ENCODE data around the gene SMIM29. TPM values are rescaled to one million over a fixed set of nuclear protein-coding genes. Genes with fewer than 3 reads are reported as not detected.
A peak's percentile ranks its signal among the peaks of the same experiment; 100 is the strongest.

SMIM29 gene
- 19.1 and 24.0 TPM in 2 replicates for total RNA-seq (2021)
- Bru-seq, nascent RNA = percentile 55 among the genes with signal in this experiment
- percentile 53 among the genes with signal in this experiment for BruChase-seq, experiment 1, labeled RNA remaining after a 2-hour chase
- BruChase-seq, experiment 2, labeled RNA remaining after a 6-hour chase = percentile 57 among the genes with signal in this experiment
- long read RNA-seq, transcript SMIM29-205 (5 exons, 1,297 nt) = major isoform, 16 of 32 reads
- long read RNA-seq, transcript SMIM29-208 (5 exons, 1,186 nt) = minor isoform, 8 of 32 reads
- long read RNA-seq, partial matches to known transcripts = 1 of 32 reads
- long read RNA-seq, other reads (novel, unspliced or antisense) = 4 of 32 reads

GRCh38 chr6:34248727-34249468, at the start of gene SMIM29:
SMIM29 (minus strand) TSS chr6:34249006; CDS start chr6:34247791, 1,215 bp downstream.
- TF ChIP-seq EZH2 (IDR thresholded peaks at IDR 0.05; ENCODE audit: borderline replicate concordance, low read depth, low read length, poor library complexity, severe bottlenecking) (no peak), CTCF (conservative IDR thresholded peaks at IDR 0.05; ENCODE audit: low read depth, low read length) (peak; percentile 89)
- ChIA-PET CTCF (interaction anchor here (0.6 to 1.9 kb wide), 7 partner anchors 12 to 360 kb away, joined by 3 to 34 read pairs (median 5); partner anchors contain the start of genes HMGA1 and NUDT3), POLR2A (ENCODE audit: low non-redundant PET) (no interaction called here)
- intact Hi-C loops (cut with micrococcal nuclease; ENCODE audit: unreplicated experiment) = loop anchor here (1.0 to 5.0 kb wide), 2 partner anchors 166 to 358 kb away; no protein-coding TSS in a partner anchor
- Histone ChIP-seq H3K27ac (ENCODE audit: low read depth, low read length, poor library complexity, severe bottlenecking) (peak within 1 kb of the TSS; percentile 72), H3K27me3 (replicated peaks; ENCODE audit: insufficient read depth, low read depth, low read length, poor library complexity) (no peaks in the 10 kb centered on the region), H3K9me3 (ENCODE audit: low read depth, low read length, poor library complexity, severe bottlenecking) (no peaks in the 10 kb centered on the region), H3K4me3 (ENCODE audit: low read depth, low read length, poor library complexity, severe bottlenecking) (peak within 1 kb of the TSS; percentile 81), H3K4me1 (ENCODE audit: insufficient read depth, low read length, poor library complexity, severe bottlenecking) (peaks cover 19% of the 10 kb centered on the region), H3K36me3 (ENCODE audit: insufficient read depth, low read length, poor library complexity, severe bottlenecking) (peaks cover 3% of the 10 kb centered on the region)
- BruUV-seq (replicated peaks) = no TSS peak
- DNase-seq (ENCODE audit: low spot score) = peak; percentile 96

GRCh38 chr6:34295721-34296120, 46.9 kb upstream of the SMIM29 start:
- Histone ChIP-seq H3K9me3 (ENCODE audit: low read depth, low read length, poor library complexity, severe bottlenecking) (no peaks in the 10 kb centered on the region), H3K4me1 (ENCODE audit: insufficient read depth, low read length, poor library complexity, severe bottlenecking) (no peaks in the 10 kb centered on the region), H3K4me3 (ENCODE audit: low read depth, low read length, poor library complexity, severe bottlenecking) (no peak overlapping the region), H3K27ac (ENCODE audit: low read depth, low read length, poor library complexity, severe bottlenecking) (no peak overlapping the region), H3K27me3 (replicated peaks; ENCODE audit: insufficient read depth, low read depth, low read length, poor library complexity) (no peaks in the 10 kb centered on the region), H3K36me3 (ENCODE audit: insufficient read depth, low read length, poor library complexity, severe bottlenecking) (peaks cover 14% of the 10 kb centered on the region)
- intact Hi-C loops (cut with micrococcal nuclease; ENCODE audit: unreplicated experiment) = no loop called here
- POLR2A ChIA-PET (ENCODE audit: low non-redundant PET) = no interaction called here
- CTCF ChIA-PET = interaction anchor here (0.5 kb wide), 1 partner anchor 62 kb away, joined by 3 read pairs; no protein-coding TSS in a partner anchor
- no peak for DNase-seq (ENCODE audit: low spot score)
- BruUV-seq (replicated peaks) = no TSS peak
- no peak for TF ChIP-seq EZH2 (IDR thresholded peaks at IDR 0.05; ENCODE audit: borderline replicate concordance, low read depth, low read length, poor library complexity, severe bottlenecking)
- TF ChIP-seq CTCF (conservative IDR thresholded peaks at IDR 0.05; ENCODE audit: low read depth, low read length) = no peak

GRCh38 chr6:34292954-34293353, 44.1 kb upstream of the SMIM29 start:
- H3K27ac ChIP-seq (ENCODE audit: low read depth, low read length, poor library complexity, severe bottlenecking) = no peak overlapping the region
- TF ChIP-seq EZH2 (IDR thresholded peaks at IDR 0.05; ENCODE audit: borderline replicate concordance, low read depth, low read length, poor library complexity, severe bottlenecking) = no peak
- no peak for TF ChIP-seq CTCF (conservative IDR thresholded peaks at IDR 0.05; ENCODE audit: low read depth, low read length)
- no peaks in the 10 kb centered on the region for H3K4me1 ChIP-seq (ENCODE audit: insufficient read depth, low read length, poor library complexity, severe bottlenecking)
- DNase-seq (ENCODE audit: low spot score) = no peak
- peaks cover 14% of the 10 kb centered on the region for H3K36me3 ChIP-seq (ENCODE audit: insufficient read depth, low read length, poor library complexity, severe bottlenecking)
- POLR2A ChIA-PET (ENCODE audit: low non-redundant PET) = no interaction called here
- CTCF ChIA-PET = no interaction called here
- H3K9me3 ChIP-seq (ENCODE audit: low read depth, low read length, poor library complexity, severe bottlenecking) = no peaks in the 10 kb centered on the region
- no TSS peak for BruUV-seq (replicated peaks)
- intact Hi-C loops (cut with micrococcal nuclease; ENCODE audit: unreplicated experiment) = no loop called here
- H3K27me3 ChIP-seq (replicated peaks; ENCODE audit: insufficient read depth, low read depth, low read length, poor library complexity) = no peaks in the 10 kb centered on the region
- no peak overlapping the region for H3K4me3 ChIP-seq (ENCODE audit: low read depth, low read length, poor library complexity, severe bottlenecking)
